DND-41 (cell line): ENCODE results near the gene CREB1.

ENCODE experiments used
- CTCF ChIP-seq: IDR thresholded peaks from 2 replicates; pipeline ENCODE4 v1.5.1; 2012; ENCODE audit warnings: borderline replicate concordance, low read length, moderate library complexity, mild to moderate bottlenecking; ENCODE audit not compliant: poor library complexity, severe bottlenecking; ENCODE audit errors: extremely low read depth
- EZH2 ChIP-seq: IDR thresholded peaks from 3 replicates; pipeline ENCODE4 v1.6.1; 2012; ENCODE audit warnings: borderline replicate concordance, low read depth, mild to moderate bottlenecking, moderate library complexity, low read length, inconsistent platforms; ENCODE audit not compliant: severe bottlenecking

GRCh38 chr2:207632575-207633493 is 103.1 kb downstream of the CREB1 start:
- TF ChIP-seq CTCF (no peak), EZH2 (no peak)
